Fibroblast of pulmonary artery (primary cell): ENCODE results near the gene SHH.

Source experiments
- DNase-seq: peaks from one replicate; pipeline ENCODE4 v3.0.0-alpha.2; 2010; ENCODE audit warnings: low read depth
- H3K4me3 ChIP-seq: replicated peaks from 2 replicates; pipeline ENCODE4 v1.5.1; 2011; ENCODE audit warnings: low read depth, mild to moderate bottlenecking, control low read depth, low read length, moderate library complexity
- TF ChIP-seq, protein P1 (sequence below): IDR thresholded peaks from 2 replicates; pipeline ENCODE4 v1.5.1; 2011; ENCODE audit warnings: mild to moderate bottlenecking, control low read depth, low read length, inconsistent platforms; ENCODE audit errors: missing control alignments

SHH gene

DNA sequence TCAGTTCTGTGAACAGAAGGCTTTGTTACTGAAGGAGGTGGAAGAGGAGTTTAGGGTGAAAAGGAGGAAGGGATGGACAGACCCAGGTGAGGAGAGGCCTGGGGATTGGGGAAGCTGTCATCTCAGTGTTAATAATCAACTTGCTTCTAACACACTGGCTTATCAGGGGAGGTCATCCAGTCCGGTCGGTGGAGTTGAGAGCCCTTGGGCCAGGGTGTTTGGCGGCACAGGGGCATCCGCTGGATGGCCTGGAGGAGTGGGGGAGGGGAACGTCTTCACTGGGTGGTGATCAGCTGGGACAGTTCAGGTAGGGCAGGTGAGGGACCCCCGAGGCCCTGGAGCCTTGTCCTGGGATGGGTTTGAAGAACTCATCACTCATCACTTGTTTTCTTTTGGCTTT, 33.9 kb downstream of the SHH start:
- TF ChIP-seq, protein P1, sequence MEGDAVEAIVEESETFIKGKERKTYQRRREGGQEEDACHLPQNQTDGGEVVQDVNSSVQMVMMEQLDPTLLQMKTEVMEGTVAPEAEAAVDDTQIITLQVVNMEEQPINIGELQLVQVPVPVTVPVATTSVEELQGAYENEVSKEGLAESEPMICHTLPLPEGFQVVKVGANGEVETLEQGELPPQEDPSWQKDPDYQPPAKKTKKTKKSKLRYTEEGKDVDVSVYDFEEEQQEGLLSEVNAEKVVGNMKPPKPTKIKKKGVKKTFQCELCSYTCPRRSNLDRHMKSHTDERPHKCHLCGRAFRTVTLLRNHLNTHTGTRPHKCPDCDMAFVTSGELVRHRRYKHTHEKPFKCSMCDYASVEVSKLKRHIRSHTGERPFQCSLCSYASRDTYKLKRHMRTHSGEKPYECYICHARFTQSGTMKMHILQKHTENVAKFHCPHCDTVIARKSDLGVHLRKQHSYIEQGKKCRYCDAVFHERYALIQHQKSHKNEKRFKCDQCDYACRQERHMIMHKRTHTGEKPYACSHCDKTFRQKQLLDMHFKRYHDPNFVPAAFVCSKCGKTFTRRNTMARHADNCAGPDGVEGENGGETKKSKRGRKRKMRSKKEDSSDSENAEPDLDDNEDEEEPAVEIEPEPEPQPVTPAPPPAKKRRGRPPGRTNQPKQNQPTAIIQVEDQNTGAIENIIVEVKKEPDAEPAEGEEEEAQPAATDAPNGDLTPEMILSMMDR, result no peak
- no peak for DNase-seq

DNA sequence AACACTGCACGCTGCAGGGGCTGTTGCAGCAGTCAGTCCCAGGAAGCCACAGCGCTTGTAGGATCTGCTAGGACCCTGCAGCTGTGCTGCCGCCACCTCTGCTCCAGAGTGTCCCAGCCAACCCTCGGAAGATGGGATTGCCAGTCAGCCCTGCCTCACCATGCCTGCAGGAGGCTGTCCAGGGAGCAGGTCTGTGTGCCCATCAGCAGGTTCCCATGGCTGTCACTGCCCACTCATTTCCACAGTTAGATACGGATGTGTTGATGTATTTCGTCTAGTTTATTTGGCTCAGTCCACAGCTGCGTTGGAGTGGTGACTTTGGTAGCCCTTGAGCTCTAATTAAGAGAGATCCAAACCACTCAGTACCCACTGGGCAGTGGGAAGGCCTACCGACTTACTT, 35.7 kb downstream of the SHH start:
- no peak for DNase-seq
- TF ChIP-seq, protein P1, result no peak
- no peak overlapping the region for H3K4me3 ChIP-seq

More for the DNA sequence above, 33.9 kb downstream of the SHH start:
- no peak overlapping the region for H3K4me3 ChIP-seq

DNA sequence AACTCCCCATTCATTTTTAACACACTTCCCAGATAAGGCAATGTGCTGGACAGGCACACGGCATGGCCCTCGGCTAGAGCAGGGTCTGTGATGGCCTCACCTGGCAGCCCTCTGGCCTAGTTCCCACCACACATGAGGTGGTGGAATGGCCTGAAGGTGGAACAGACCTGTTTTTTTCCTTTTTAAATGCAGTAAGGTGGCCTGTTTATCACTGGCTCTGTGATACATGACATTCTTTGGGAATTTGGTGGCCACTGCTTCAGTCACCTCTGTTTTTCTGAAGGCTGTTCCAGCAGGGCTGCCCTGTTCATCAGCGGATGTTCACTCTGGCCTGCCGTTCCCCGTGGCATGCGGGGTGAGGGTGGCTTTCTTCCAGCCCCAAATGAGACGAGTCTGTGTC, 36.6 kb downstream of the SHH start:
- TF ChIP-seq, protein P1, result no peak
- H3K4me3 ChIP-seq, result no peak overlapping the region
- no peak for DNase-seq

DNA sequence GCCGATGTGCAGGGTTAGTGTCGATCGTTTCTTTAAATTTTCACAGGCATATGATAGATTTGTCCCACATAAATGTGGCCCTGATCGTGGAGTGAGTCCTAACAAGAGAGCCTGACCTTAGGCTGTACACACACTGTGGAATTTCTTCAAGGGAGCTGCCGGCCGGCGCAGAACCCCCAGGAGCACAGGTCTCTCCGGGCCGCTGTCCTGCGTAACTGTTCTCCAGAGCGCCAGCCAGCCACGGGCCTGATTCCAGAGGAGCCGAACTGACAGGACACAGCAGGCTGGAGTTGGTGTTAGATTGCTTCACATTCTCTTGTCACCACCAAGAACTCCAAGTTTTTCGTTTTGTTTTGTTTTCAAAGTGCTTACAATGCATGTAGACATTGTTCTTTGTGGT, 37.3 kb downstream of the SHH start:
- DNase-seq, result no peak
- TF ChIP-seq, protein P1, result no peak
- H3K4me3 ChIP-seq, result no peak overlapping the region

DNA sequence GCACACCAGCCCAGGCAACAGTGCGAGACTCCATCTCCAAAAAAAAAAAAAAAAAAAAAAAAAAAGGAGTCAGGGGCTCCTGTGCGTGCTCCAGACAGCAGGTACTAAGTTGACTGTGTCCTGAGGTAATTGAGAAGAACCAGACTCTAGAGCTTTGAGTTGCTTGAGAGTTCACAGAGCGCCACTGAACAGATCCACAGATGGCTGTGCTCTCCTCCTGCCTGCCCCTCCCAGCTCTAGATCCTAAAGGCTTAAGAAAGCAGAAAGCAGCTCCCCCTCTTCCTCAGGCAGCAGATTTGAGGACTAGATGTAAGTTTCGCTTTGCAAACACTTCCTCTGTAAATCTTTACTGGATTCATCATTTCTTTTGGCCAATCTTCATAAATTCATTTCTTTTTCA, 38.7 kb downstream of the SHH start:
- DNase-seq, result no peak
- no peak overlapping the region for H3K4me3 ChIP-seq
- TF ChIP-seq, protein P1, result no peak

DNA sequence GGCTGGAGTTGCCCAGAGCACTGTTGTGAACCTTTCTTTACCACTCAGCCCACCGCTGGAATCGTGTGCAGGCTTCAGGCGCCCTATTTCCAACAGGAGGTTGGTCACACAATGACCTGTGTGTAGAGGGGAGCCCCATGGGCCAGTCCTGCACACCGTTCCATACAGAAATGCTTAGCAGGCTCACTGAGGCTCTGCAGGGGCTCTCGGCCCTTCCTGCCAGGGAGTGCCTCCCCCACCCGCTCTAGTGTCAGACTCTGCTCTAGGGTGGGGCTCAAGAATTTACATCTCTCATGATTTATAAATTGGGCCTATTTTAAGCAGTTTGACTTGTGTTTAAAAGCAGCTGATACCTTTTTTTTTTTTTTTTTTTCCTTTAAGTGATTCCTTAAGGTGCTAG, 42.0 kb downstream of the SHH start:
- H3K4me3 ChIP-seq, result no peak overlapping the region
- no peak for DNase-seq
- TF ChIP-seq, protein P1, result no peak

DNA sequence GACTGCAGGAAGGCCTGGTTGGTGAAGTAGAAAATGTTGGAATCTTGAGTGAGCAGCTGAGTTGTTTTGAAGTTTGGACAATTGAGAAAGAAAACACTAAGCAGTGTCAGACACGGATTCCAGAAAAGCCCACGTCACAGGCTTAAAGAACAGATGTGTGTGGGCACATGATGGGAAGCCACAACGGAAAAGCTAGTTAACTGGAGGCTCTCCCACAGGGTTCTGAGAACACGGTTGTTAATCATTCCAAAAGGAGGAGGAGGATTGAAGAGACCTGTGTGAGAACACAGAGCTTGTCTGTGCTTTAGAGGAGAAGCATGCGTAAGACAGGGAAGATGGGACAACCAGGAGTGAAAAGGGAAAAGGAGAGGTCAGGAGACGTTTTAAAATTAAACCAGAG, 42.6 kb downstream of the SHH start:
- no peak overlapping the region for H3K4me3 ChIP-seq
- DNase-seq, result peak; percentile 22
- TF ChIP-seq, protein P1, result no peak
